ENCODE measurements around the gene CENPM.

Gene CENPM

DNA sequence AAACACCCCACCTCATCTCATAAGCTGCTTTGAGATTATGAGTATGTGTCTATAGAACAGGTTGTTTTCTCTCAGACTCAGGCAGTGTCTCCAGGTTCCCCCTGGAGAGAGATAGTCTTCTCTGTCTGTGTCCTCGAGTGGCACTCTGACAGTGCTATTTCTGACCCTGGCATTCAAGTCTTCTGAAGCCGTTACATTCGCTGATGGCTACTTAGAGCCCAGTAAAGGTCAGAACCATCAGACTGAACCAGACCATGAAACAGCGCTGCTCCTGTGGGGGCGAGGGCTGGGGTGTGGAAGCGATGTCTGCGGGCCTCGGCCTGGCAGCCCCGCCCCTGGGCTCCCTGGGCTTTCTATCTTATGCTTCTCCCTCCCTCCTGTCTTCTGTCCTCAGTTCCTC is 55.5 kb downstream of the CENPM start:
- DNase-seq = no peak
